Mucosa of gallbladder (tissue), 1 donor: ENCODE results near the gene C19orf81. TPM values are rescaled to one million over a fixed set of nuclear protein-coding genes. Genes with fewer than 3 reads are reported as not detected.

Source experiments
- DNase-seq: peaks from one replicate; pipeline ENCODE4 v3.0.0-alpha.2; 2020; ENCODE audit warnings: low spot score
- total RNA-seq: library from RNA; stranded (reverse); gene quantifications from one replicate; pipeline ENCODE4 v1.2.1, GENCODE V29; 2021
- donor health status: DM: no; HTN: no; CAD: no.

The C19orf81 gene
- total RNA-seq, 1 donor from 2014 or later: not detected

GRCh38 chr19:50658441-50659317 lies 9.4 kb downstream of the C19orf81 start:
- DNase-seq: peak; percentile 41

- no peak for DNase-seq
These were observed 10.3 kb downstream of the C19orf81 start for GRCh38 chr19:50659318-50660087.

- DNase-seq: no peak
These were observed 10.8 kb downstream of the C19orf81 start for GRCh38 chr19:50660088-50660366.

GRCh38 chr19:50661023-50661422 lies 11.8 kb downstream of the C19orf81 start:
- DNase-seq: no peak

GRCh38 chr19:50661766-50662650 lies 12.8 kb downstream of the C19orf81 start:
- DNase-seq: no peak

GRCh38 chr19:50662651-50663481 lies 13.6 kb downstream of the C19orf81 start:
- no peak for DNase-seq

GRCh38 chr19:50663482-50663790 lies 14.2 kb downstream of the C19orf81 start:
- DNase-seq: no peak

GRCh38 chr19:50664204-50664603 lies 15.0 kb downstream of the C19orf81 start:
- no peak for DNase-seq

- no peak for DNase-seq
These were observed 17.3 kb downstream of the C19orf81 start for GRCh38 chr19:50666346-50667176.

- no peak for DNase-seq
These were observed 18.0 kb downstream of the C19orf81 start for GRCh38 chr19:50667177-50667758.

- no peak for DNase-seq
These were observed 18.6 kb downstream of the C19orf81 start for GRCh38 chr19:50667759-50668231.

GRCh38 chr19:50668416-50668815 lies 19.2 kb downstream of the C19orf81 start:
- no peak for DNase-seq

- DNase-seq: no peak
These were observed 19.6 kb downstream of the C19orf81 start for GRCh38 chr19:50668879-50669278.

- DNase-seq: no peak
These were observed 20.3 kb downstream of the C19orf81 start for GRCh38 chr19:50669302-50670101.

- DNase-seq: no peak
These were observed 20.8 kb downstream of the C19orf81 start for GRCh38 chr19:50670102-50670380.

GRCh38 chr19:50673118-50673517 lies 23.9 kb downstream of the C19orf81 start:
- DNase-seq: no peak

- no peak for DNase-seq
These were observed 27.5 kb downstream of the C19orf81 start for GRCh38 chr19:50676625-50677197.

- DNase-seq: no peak
These were observed 28.4 kb downstream of the C19orf81 start for GRCh38 chr19:50677636-50678035.

GRCh38 chr19:50678323-50678722 lies 29.1 kb downstream of the C19orf81 start:
- DNase-seq: no peak
